A673 (cell line): ENCODE data around the gene ZHX3. TPM values are rescaled to one million over a fixed set of nuclear protein-coding genes. Genes with fewer than 3 reads are reported as not detected.

Experiments
- BruUV-seq: library from RNA; stranded (reverse); fragments of 400-500 nt; replicated peaks from 2 replicates; lab custom pipeline; 2021; lab: Mats Ljungman, UMichigan
- CTCF ChIA-PET: fragments of 300-600 bp; sonication (Branson Sonifier 250); formaldehyde crosslinking; loops from one replicate; lab custom pipeline; 2022; ENCODE audit warnings: antibody characterized with exemption; lab: Charles Lee
- POLR2A ChIA-PET: fragments of 300-600 bp; sonication (Branson Sonifier 250); formaldehyde crosslinking; loops from one replicate; lab custom pipeline; 2022; ENCODE audit warnings: antibody characterized with exemption; ENCODE audit not compliant: low non-redundant PET; lab: Charles Lee
- DNase-seq: peaks from one replicate; pipeline ENCODE4 v3.0.0-alpha.2; 2015; ENCODE audit warnings: low spot score
- H3K27ac ChIP-seq: fragments of 200-600 bp; sonication (generic); 2 replicates; pipeline ENCODE4 v1.5.1; 2016; ENCODE audit warnings: mixed run types, low read depth, mild to moderate bottlenecking, mixed read lengths, antibody characterized with exemption, low read length; ENCODE audit not compliant: poor library complexity, severe bottlenecking
- H3K27me3 ChIP-seq: fragments of 200-600 bp; sonication (generic); replicated peaks from 2 replicates; pipeline ENCODE4 v1.6.1; 2017; ENCODE audit warnings: mixed run types, low read depth, mild to moderate bottlenecking, mixed read lengths, antibody characterized with exemption, low read length; ENCODE audit not compliant: insufficient read depth, poor library complexity
- H3K36me3 ChIP-seq: fragments of 200-600 bp; sonication (generic); 2 replicates; pipeline ENCODE4 v1.6.1; 2016; ENCODE audit warnings: mixed run types, mild to moderate bottlenecking, mixed read lengths, antibody characterized with exemption, low read length; ENCODE audit not compliant: insufficient read depth, poor library complexity, severe bottlenecking
- H3K4me1 ChIP-seq: fragments of 200-600 bp; sonication (generic); 2 replicates; pipeline ENCODE4 v1.6.1; 2017; ENCODE audit warnings: mixed run types, mild to moderate bottlenecking, mixed read lengths, antibody characterized with exemption, low read length; ENCODE audit not compliant: insufficient read depth, poor library complexity, severe bottlenecking
- H3K4me3 ChIP-seq: fragments of 200-600 bp; sonication (generic); 2 replicates; pipeline ENCODE4 v1.5.1; 2016; ENCODE audit warnings: low read depth, mixed run types, mild to moderate bottlenecking, mixed read lengths, low read length; ENCODE audit not compliant: poor library complexity, severe bottlenecking
- H3K9me3 ChIP-seq: fragments of 200-600 bp; sonication (generic); 2 replicates; pipeline ENCODE4 v1.6.1; 2016; ENCODE audit warnings: mixed run types, low read depth, mild to moderate bottlenecking, mixed read lengths, antibody characterized with exemption, low read length; ENCODE audit not compliant: poor library complexity, severe bottlenecking
- CTCF ChIP-seq: fragments of 300-800, 200-600 bp; sonication (generic); conservative IDR thresholded peaks from 2 replicates; pipeline ENCODE4 v1.5.1; 2017; ENCODE audit warnings: low read depth, mild to moderate bottlenecking, antibody characterized with exemption, low read length, moderate library complexity, mixed read lengths
- EZH2 ChIP-seq: fragments of 200-600 bp; sonication (generic); IDR thresholded peaks from 2 replicates; pipeline ENCODE4 v1.6.1; 2017; ENCODE audit warnings: borderline replicate concordance, low read depth, mild to moderate bottlenecking, mixed read lengths, antibody characterized with exemption, low read length; ENCODE audit not compliant: poor library complexity, severe bottlenecking
- intact Hi-C: fragments of 100-400 bp; cut with micrococcal nuclease; formaldehyde crosslinking; loops from one replicate; pipeline ENCODE4 v1.10.0; 2022; ENCODE audit not compliant: unreplicated experiment
- total RNA-seq: library from RNA; stranded (reverse); gene quantifications from 2 replicates; pipeline ENCODE4 v1.2.3, GENCODE V29; 2021

Gene ZHX3
- total RNA-seq, 1 experiment from 2014 or later = 14.0 TPM

- Histone ChIP-seq H3K27me3 (no peaks in the 10 kb centered on the region), H3K4me1 (no peaks in the 10 kb centered on the region), H3K36me3 (no peaks in the 10 kb centered on the region), H3K27ac (no peak overlapping the region), H3K4me3 (no peak overlapping the region), H3K9me3 (no peaks in the 10 kb centered on the region)
- DNase-seq = no peak
- no peak for TF ChIP-seq EZH2
- no peak for TF ChIP-seq CTCF
- CTCF ChIA-PET = no interaction called here
- intact Hi-C loops = no loop called here
- BruUV-seq = no TSS peak
- POLR2A ChIA-PET = no interaction called here
Measured at GRCh38 chr20:41214202-41214601, 103.3 kb downstream of the ZHX3 start.

DNA sequence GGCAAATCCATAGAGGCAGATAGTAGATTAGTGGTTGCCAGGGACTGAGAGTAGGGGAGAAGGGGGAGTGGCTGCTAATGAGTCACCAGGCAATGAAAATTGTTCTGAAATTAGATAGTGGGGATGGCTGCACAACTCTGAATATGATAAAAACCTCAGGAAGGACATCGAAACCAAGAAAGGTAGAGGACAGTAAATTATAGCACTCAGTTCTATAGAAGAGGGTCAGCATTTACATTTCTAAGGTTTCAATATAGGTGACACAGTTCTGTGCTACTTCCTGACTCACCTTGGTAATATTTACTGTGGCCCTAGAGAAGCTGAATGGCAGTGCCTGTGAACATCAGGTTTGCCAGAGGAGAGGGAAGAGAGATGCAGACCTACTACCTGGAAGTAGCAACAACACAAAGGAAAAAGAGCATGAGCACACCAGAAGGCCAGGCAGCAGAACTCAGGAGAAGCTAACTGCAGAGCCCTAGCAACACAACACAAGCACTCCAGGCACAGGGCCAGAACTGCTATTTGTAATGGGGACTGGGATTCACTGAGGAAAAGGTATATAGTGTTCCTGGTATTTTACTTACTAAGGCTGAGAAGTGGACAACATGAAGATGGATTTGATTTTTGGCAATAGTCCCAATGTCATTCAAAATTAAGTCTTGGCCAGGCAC lies 104.2 kb downstream of the ZHX3 start:
- no peak for TF ChIP-seq CTCF
- CTCF ChIA-PET = no interaction called here
- no peak overlapping the region for H3K4me3 ChIP-seq
- intact Hi-C loops = no loop called here
- POLR2A ChIA-PET = no interaction called here
- no peaks in the 10 kb centered on the region for H3K4me1 ChIP-seq
- H3K27me3 ChIP-seq = no peaks in the 10 kb centered on the region
- no TSS peak for BruUV-seq
- no peak for DNase-seq
- H3K27ac ChIP-seq = no peak overlapping the region
- H3K9me3 ChIP-seq = no peaks in the 10 kb centered on the region
- no peaks in the 10 kb centered on the region for H3K36me3 ChIP-seq

- no peaks in the 10 kb centered on the region for H3K9me3 ChIP-seq
- H3K36me3 ChIP-seq = no peaks in the 10 kb centered on the region
- intact Hi-C loops = no loop called here
- H3K4me3 ChIP-seq = no peak overlapping the region
- no peaks in the 10 kb centered on the region for H3K27me3 ChIP-seq
- no peaks in the 10 kb centered on the region for H3K4me1 ChIP-seq
- POLR2A ChIA-PET = no interaction called here
- CTCF ChIA-PET = no interaction called here
- DNase-seq = no peak
- TF ChIP-seq CTCF (no peak), EZH2 (no peak)
- H3K27ac ChIP-seq = no peak overlapping the region
- no TSS peak for BruUV-seq
Measured at GRCh38 chr20:41205313-41205712, 112.2 kb downstream of the ZHX3 start.
